ES-I3 (cell line): ENCODE results near the gene IDS.
"Not testable (repeated sequence)": the region's sequence is repeated elsewhere in the genome, so short reads cannot be mapped to it uniquely, and the experiment has no call there.

Source experiments
- H3K36me3 ChIP-seq: 2 replicates; pipeline ENCODE4 v1.6.1; 2013; ENCODE audit warnings: mild to moderate bottlenecking, low read length, control low read depth, moderate library complexity; ENCODE audit not compliant: insufficient read depth
- H3K4me1 ChIP-seq: 2 replicates; pipeline ENCODE4 v1.6.1; 2013; ENCODE audit warnings: mild to moderate bottlenecking, control low read depth, low read length; ENCODE audit not compliant: insufficient read depth
- H3K9ac ChIP-seq: 2 replicates; pipeline ENCODE4 v1.6.1; 2013; ENCODE audit warnings: low read depth, mild to moderate bottlenecking, low read length, moderate library complexity
- H3K9me3 ChIP-seq: 2 replicates; pipeline ENCODE4 v1.6.1; 2013; ENCODE audit warnings: mild to moderate bottlenecking, low read length, moderate library complexity; ENCODE audit not compliant: control insufficient read depth, insufficient read depth

IDS gene

GRCh38 chrX:149516604-149517003 lies 11.5 kb upstream of the IDS start:
- Histone ChIP-seq H3K9me3 (no peaks in the 10 kb centered on the region), H3K36me3 (no peaks in the 10 kb centered on the region), H3K9ac (no peak overlapping the region), H3K4me1 (peaks cover 5% of the 10 kb centered on the region)

GRCh38 chrX:149515954-149516602 lies 11.0 kb upstream of the IDS start:
- H3K9me3 ChIP-seq = no peaks in the 10 kb centered on the region

GRCh38 chrX:149513825-149514428 lies 8.8 kb upstream of the IDS start:
- Histone ChIP-seq H3K9me3 (no peaks in the 10 kb centered on the region), H3K4me1 (peaks cover 21% of the 10 kb centered on the region), H3K9ac (no peak overlapping the region), H3K36me3 (no peaks in the 10 kb centered on the region)

More at GRCh38 chrX:149515954-149516602, 11.0 kb upstream of the IDS start:
- Histone ChIP-seq H3K9ac (no peak overlapping the region), H3K4me1 (peaks cover 11% of the 10 kb centered on the region), H3K36me3 (no peaks in the 10 kb centered on the region)

GRCh38 chrX:149512225-149512885 lies 7.2 kb upstream of the IDS start:
- H3K36me3 ChIP-seq = no peaks in the 10 kb centered on the region
- H3K4me1 ChIP-seq = peaks cover 21% of the 10 kb centered on the region
- no peaks in the 10 kb centered on the region for H3K9me3 ChIP-seq
- no peak overlapping the region for H3K9ac ChIP-seq

GRCh38 chrX:149511081-149511480 lies 6.0 kb upstream of the IDS start:
- H3K9ac ChIP-seq = no peak overlapping the region
- H3K4me1 ChIP-seq = peaks cover 25% of the 10 kb centered on the region
- H3K9me3 ChIP-seq = no peaks in the 10 kb centered on the region
- no peaks in the 10 kb centered on the region for H3K36me3 ChIP-seq

- no peak overlapping the region for H3K9ac ChIP-seq
- H3K9me3 ChIP-seq = no peaks in the 10 kb centered on the region
- H3K36me3 ChIP-seq = no peaks in the 10 kb centered on the region
- peaks cover 32% of the 10 kb centered on the region for H3K4me1 ChIP-seq
Observed at GRCh38 chrX:149510386-149510785, 5.3 kb upstream of the IDS start.

- Histone ChIP-seq H3K36me3 (no peaks in the 10 kb centered on the region), H3K4me1 (peaks cover 35% of the 10 kb centered on the region), H3K9ac (no peak overlapping the region), H3K9me3 (no peaks in the 10 kb centered on the region)
Observed at GRCh38 chrX:149508467-149508866, 3.4 kb upstream of the IDS start.

- Histone ChIP-seq H3K9me3 (no peaks in the 10 kb centered on the region), H3K4me1 (peaks cover 27% of the 10 kb centered on the region), H3K36me3 (no peaks in the 10 kb centered on the region), H3K9ac (no peak overlapping the region)
Observed at GRCh38 chrX:149506349-149506748, 1.2 kb upstream of the IDS start.

- H3K36me3 ChIP-seq = 0 out of 2 replicates have a peak, but pooled peaks cover 2% of the 10 kb centered on the region
- peaks cover 21% of the 10 kb centered on the region for H3K4me1 ChIP-seq
- no peaks in the 10 kb centered on the region for H3K9me3 ChIP-seq
- no peak overlapping the region; the same call in 1 of the 2 replicates for H3K9ac ChIP-seq
Observed at GRCh38 chrX:149505671-149506070, 565 bp upstream of the IDS start.

- no peaks in the 10 kb centered on the region for H3K9me3 ChIP-seq
Observed at GRCh38 chrX:149504226-149504914, 736 bp downstream of the IDS start.

GRCh38 chrX:149503446-149503845 lies 1.7 kb downstream of the IDS start:
- not testable (repeated sequence) for H3K9ac ChIP-seq, H3K9me3 ChIP-seq

More at GRCh38 chrX:149504226-149504914, 736 bp downstream of the IDS start:
- Histone ChIP-seq H3K4me1 (peaks cover 14% of the 10 kb centered on the region; the same call in 1 of the 2 replicates), H3K9ac (peak overlapping the region; percentile 75), H3K36me3 (peaks cover 2% of the 10 kb centered on the region; the same call in 1 of the 2 replicates)

GRCh38 chrX:149502923-149503322 lies 2.2 kb downstream of the IDS start:
- not testable (repeated sequence) for H3K9ac ChIP-seq, H3K9me3 ChIP-seq, H3K36me3 ChIP-seq
- peaks cover 14% of the 10 kb centered on the region; the same call in 1 of the 2 replicates for H3K4me1 ChIP-seq

More at GRCh38 chrX:149503446-149503845, 1.7 kb downstream of the IDS start:
- not testable (repeated sequence) for H3K36me3 ChIP-seq
- H3K4me1 ChIP-seq = peaks cover 14% of the 10 kb centered on the region; the same call in 1 of the 2 replicates

GRCh38 chrX:149499766-149500165 lies 5.3 kb downstream of the IDS start:
- no peak overlapping the region for H3K9ac ChIP-seq
- H3K9me3 ChIP-seq = no peaks in the 10 kb centered on the region
- peaks cover 22% of the 10 kb centered on the region for H3K36me3 ChIP-seq
- H3K4me1 ChIP-seq = peaks cover 3% of the 10 kb centered on the region; the same call in 1 of the 2 replicates

- H3K9ac ChIP-seq = no peak overlapping the region
- H3K36me3 ChIP-seq = peaks cover 22% of the 10 kb centered on the region
- H3K9me3 ChIP-seq = no peaks in the 10 kb centered on the region
- no peaks in the 10 kb centered on the region for H3K4me1 ChIP-seq
Observed at GRCh38 chrX:149498767-149499166, 6.3 kb downstream of the IDS start.
